IMR-90 (cell line): ENCODE measurements around the gene NHSL1. TPM values are rescaled to one million over a fixed set of nuclear protein-coding genes. Genes with fewer than 3 reads are reported as not detected.

Source experiments
- ATAC-seq: fragments of 200-7000 bp; cut with Tn5 transposase; 2 replicates; pipeline ENCODE4 v1.9.1; 2020; ENCODE audit warnings: low read depth, mild to moderate bottlenecking, moderate library complexity
- BruUV-seq: library from RNA; stranded (reverse); fragments of 400-500 nt; replicated peaks from 2 replicates; lab custom pipeline; 2021; lab: Mats Ljungman, UMichigan
- CTCF ChIA-PET: fragments of 300-600 bp; formaldehyde crosslinking; extraction: SDS; loops from one replicate; lab custom pipeline; 2021; ENCODE audit warnings: antibody characterized with exemption; lab: Yijun Ruan, JAX
- POLR2A ChIA-PET: fragments of 300-600 bp; sonication (Branson Sonifier 250); formaldehyde crosslinking; loops from one replicate; lab custom pipeline; 2022; ENCODE audit warnings: antibody characterized with exemption; ENCODE audit not compliant: unreplicated experiment; lab: Charles Lee
- DNase-seq: peaks from one replicate; pipeline ENCODE4 v3.0.0; 2013
- H2AFZ ChIP-seq: replicated peaks from 2 replicates; pipeline ENCODE3; 2013; ENCODE audit warnings: low read length, mild to moderate bottlenecking; ENCODE audit not compliant: poor library complexity
- H2AK5ac ChIP-seq: 2 replicates; pipeline ENCODE4 v1.6.1; 2013; ENCODE audit warnings: low read depth, low read length, inconsistent platforms
- H2AK9ac ChIP-seq: replicated peaks from 2 replicates; pipeline ENCODE3; 2013; ENCODE audit warnings: mild to moderate bottlenecking, low read depth, low read length, moderate library complexity; ENCODE audit not compliant: poor library complexity
- H2BK120ac ChIP-seq: 2 replicates; pipeline ENCODE4 v1.6.1; 2013; ENCODE audit warnings: low read depth, low read length, inconsistent platforms
- H2BK15ac ChIP-seq: 3 replicates; pipeline ENCODE4 v1.6.1; 2013; ENCODE audit warnings: low read depth, low read length, inconsistent platforms
- H2BK20ac ChIP-seq: 2 replicates; pipeline ENCODE4 v1.6.1; 2013; ENCODE audit warnings: low read depth, mild to moderate bottlenecking, inconsistent platforms, low read length, moderate library complexity
- H2BK5ac ChIP-seq: 2 replicates; pipeline ENCODE4 v1.6.1; 2013; ENCODE audit warnings: mild to moderate bottlenecking, low read depth, low read length, inconsistent platforms; ENCODE audit not compliant: poor library complexity, severe bottlenecking
- H3K14ac ChIP-seq: replicated peaks from 2 replicates; pipeline ENCODE4 v1.6.1; 2013; ENCODE audit warnings: low read depth, low read length, inconsistent platforms
- H3K18ac ChIP-seq: 2 replicates; pipeline ENCODE4 v1.6.1; 2013; ENCODE audit warnings: low read depth, low read length, control low read depth
- H3K23ac ChIP-seq: 2 replicates; pipeline ENCODE4 v1.6.1; 2013; ENCODE audit warnings: low read depth, low read length, inconsistent platforms
- H3K27ac ChIP-seq: 2 replicates; pipeline ENCODE4 v1.5.1; 2013; ENCODE audit warnings: mild to moderate bottlenecking, control low read depth, low read length; ENCODE audit not compliant: insufficient read depth
- H3K27me3 ChIP-seq: 2 replicates; pipeline ENCODE4 v1.6.1; 2013; ENCODE audit warnings: low read length; ENCODE audit not compliant: control insufficient read depth, insufficient read depth
- H3K36me3 ChIP-seq: 2 replicates; pipeline ENCODE4 v1.6.1; 2013; ENCODE audit warnings: low read length, mixed read lengths; ENCODE audit not compliant: control insufficient read depth, insufficient read depth
- H3K4ac ChIP-seq: 2 replicates; pipeline ENCODE4 v1.6.1; 2013; ENCODE audit warnings: low read depth, low read length, inconsistent platforms
- H3K4me1 ChIP-seq: 2 replicates; pipeline ENCODE4 v1.6.1; 2013; ENCODE audit warnings: low read length, mixed read lengths; ENCODE audit not compliant: control insufficient read depth, insufficient read depth
- H3K4me2 ChIP-seq: 2 replicates; pipeline ENCODE4 v1.6.1; 2013; ENCODE audit warnings: low read depth, mild to moderate bottlenecking, control low read depth, low read length, moderate library complexity
- H3K4me3 ChIP-seq: 2 replicates; pipeline ENCODE4 v1.5.1; 2013; ENCODE audit warnings: low read depth, mild to moderate bottlenecking, control low read depth, low read length, moderate library complexity; ENCODE audit not compliant: insufficient read depth
- H3K56ac ChIP-seq: 2 replicates; pipeline ENCODE4 v1.6.1; 2013; ENCODE audit warnings: low read length, inconsistent platforms; ENCODE audit not compliant: insufficient read depth; ENCODE audit errors: extremely low read depth
- H3K79me1 ChIP-seq, 2 experiments: 2 replicates each; pipeline ENCODE4 v1.6.1; 2013; ENCODE audit warnings: low read length in 2 of 2, inconsistent platforms in 1 of 2, low read depth in 1 of 2
- H3K9ac ChIP-seq: 2 replicates; pipeline ENCODE4 v1.6.1; 2013; ENCODE audit warnings: low read depth, low read length, control low read depth
- H3K9me1 ChIP-seq: 2 replicates; pipeline ENCODE4 v1.6.1; 2013; ENCODE audit warnings: low read length, inconsistent platforms; ENCODE audit not compliant: insufficient read depth
- H3K9me3 ChIP-seq: 2 replicates; pipeline ENCODE4 v1.6.1; 2013; ENCODE audit warnings: low read length; ENCODE audit not compliant: control insufficient read depth, insufficient read depth
- H4K20me1 ChIP-seq: 2 replicates; pipeline ENCODE4 v1.6.1; 2013; ENCODE audit warnings: low read length, inconsistent platforms; ENCODE audit not compliant: insufficient read depth
- H4K5ac ChIP-seq: 2 replicates; pipeline ENCODE4 v1.6.1; 2013; ENCODE audit warnings: mild to moderate bottlenecking, low read depth, low read length, control low read depth
- H4K8ac ChIP-seq, 2 experiments: 2 replicates each; pipeline ENCODE4 v1.6.1; 2013; ENCODE audit warnings: low read depth in 2 of 2, low read length in 2 of 2, control low read depth in 1 of 2, inconsistent platforms in 1 of 2
- H4K91ac ChIP-seq: 2 replicates; pipeline ENCODE4 v1.6.1; 2013; ENCODE audit warnings: low read depth, low read length, inconsistent platforms; ENCODE audit not compliant: insufficient read depth
- BHLHE40 ChIP-seq: fragments of 150-350 bp; IDR thresholded peaks from 2 replicates; pipeline ENCODE4 v1.6.1; 2016; ENCODE audit warnings: mild to moderate bottlenecking, low read depth, low read length
- CEBPB ChIP-seq: IDR thresholded peaks from 2 replicates; pipeline ENCODE4 v1.6.1; 2012; ENCODE audit warnings: low read depth, low read length, improper control_type of control experiment
- CHD1 ChIP-seq: IDR thresholded peaks from 2 replicates; pipeline ENCODE4 v1.6.1; 2012; ENCODE audit warnings: low read depth, low read length, improper control_type of control experiment
- CTCF ChIP-seq: conservative IDR thresholded peaks from 2 replicates; pipeline ENCODE4 v1.5.1; 2012; ENCODE audit warnings: mild to moderate bottlenecking, low read depth, low read length, improper control_type of control experiment
- ELK1 ChIP-seq: fragments of 150-350 bp; IDR thresholded peaks from 2 replicates; pipeline ENCODE4 v1.6.1; 2016; ENCODE audit warnings: low read depth, mild to moderate bottlenecking, low read length, moderate library complexity, borderline replicate concordance
- FOS ChIP-seq: fragments of 150-350 bp; IDR thresholded peaks from 2 replicates; pipeline ENCODE4 v1.6.1; 2016; ENCODE audit warnings: low read depth, low read length
- MAFK ChIP-seq: IDR thresholded peaks from 2 replicates; pipeline ENCODE4 v1.6.1; 2012; ENCODE audit warnings: low read depth, low read length, improper control_type of control experiment
- MAZ ChIP-seq: IDR thresholded peaks from 2 replicates; pipeline ENCODE4 v1.6.1; 2012; ENCODE audit warnings: low read depth, mild to moderate bottlenecking, low read length, improper control_type of control experiment, moderate library complexity, borderline replicate concordance
- MXI1 ChIP-seq: IDR thresholded peaks from 2 replicates; pipeline ENCODE4 v1.6.1; 2012; ENCODE audit warnings: low read depth, mild to moderate bottlenecking, low read length, moderate library complexity, borderline replicate concordance
- NFE2L2 ChIP-seq: fragments of 150-350 bp; IDR thresholded peaks from 2 replicates; pipeline ENCODE4 v1.6.1; 2016; ENCODE audit warnings: low read depth, mild to moderate bottlenecking, low read length
- POLR2A ChIP-seq: IDR thresholded peaks from 2 replicates; pipeline ENCODE4 v1.6.1; 2012; ENCODE audit warnings: mild to moderate bottlenecking, low read depth, low read length
- RAD21 ChIP-seq: IDR thresholded peaks from 2 replicates; pipeline ENCODE4 v1.6.1; 2012; ENCODE audit warnings: low read length, improper control_type of control experiment
- RCOR1 ChIP-seq: IDR thresholded peaks from 2 replicates; pipeline ENCODE4 v1.6.1; 2012; ENCODE audit warnings: mild to moderate bottlenecking, low read length, improper control_type of control experiment; ENCODE audit not compliant: insufficient replicate concordance
- RFX5 ChIP-seq: IDR thresholded peaks from 2 replicates; pipeline ENCODE4 v1.8.0; 2012; ENCODE audit warnings: low read depth, mild to moderate bottlenecking, low read length, moderate library complexity
- SMC3 ChIP-seq: fragments of 150-350 bp; IDR thresholded peaks from 2 replicates; pipeline ENCODE4 v1.6.1; 2016; ENCODE audit warnings: low read depth, mild to moderate bottlenecking, antibody characterized with exemption, low read length, moderate library complexity
- USF2 ChIP-seq: fragments of 150-350 bp; IDR thresholded peaks from 2 replicates; pipeline ENCODE4 v1.6.1; 2017; ENCODE audit warnings: mild to moderate bottlenecking, antibody characterized with exemption, low read length, low read depth
- WGBS, 2 experiments: methylation state at CpG; one replicate each; pipeline versions ENCODE4 v1.1.5 to v1.1.7; 2013; ENCODE audit warnings: missing lambda C conversion rate in 2 of 2; ENCODE audit not compliant: insufficient read length in 1 of 2; ENCODE audit errors: extremely low coverage in 2 of 2; 5-methylcytosine and 5-hydroxymethylcytosine counted together
- dilution Hi-C: fragments of 300-500 bp; cut with HindIII; formaldehyde crosslinking; loops from one replicate; pipeline ENCODE4 v1.14.3; 2018; ENCODE audit warnings: low sequenced_read_pairs; ENCODE audit not compliant: unreplicated experiment
- in situ Hi-C: fragments of 300-500 bp; cut with MboI; formaldehyde crosslinking; loops from 3 replicates; pipeline ENCODE4 v1.14.3; 2019; ENCODE audit warnings: low sequenced_read_pairs, inconsistent platforms, mixed read lengths
- intact Hi-C: fragments of 100-400 bp; cut with micrococcal nuclease; formaldehyde crosslinking; loops from 2 replicates; pipeline ENCODE4 v1.10.0; 2022
- polyA plus RNA-seq, 3 experiments: library from polyadenylated mRNA; depleted of rRNA; stranded (reverse); fragments of >200 nt; gene quantifications; 2 replicates each; pipeline ENCODE4 v1.2.3, GENCODE V29; 2012; ENCODE audit warnings: low replicate concordance in 1 of 3
- total RNA-seq: library from RNA; depleted of rRNA; stranded (reverse); fragments of >200 nt; gene quantifications from 2 replicates; pipeline ENCODE4 v1.2.3, GENCODE V29; 2012

NHSL1 gene
- total and polyA plus RNA-seq, 2 of the 4 experiments (the other 2 are of a cell fraction), result 5.6 to 7.2 TPM

GRCh38 chr6:138417493-138418117 lies 81.7 kb downstream of the NHSL1 start:
- H4K5ac ChIP-seq, result no peak overlapping the region
- no peaks in the 10 kb centered on the region for H3K79me1 ChIP-seq
- no peak overlapping the region for H3K4ac ChIP-seq
- no peak overlapping the region for H2AFZ ChIP-seq
- DNase-seq, result no peak
- no peak overlapping the region for H3K56ac ChIP-seq
- H3K4me1 ChIP-seq, result no peaks in the 10 kb centered on the region
- no peak overlapping the region for H2AK5ac ChIP-seq
- H3K9me1 ChIP-seq, result peaks cover 5% of the 10 kb centered on the region; the same call in 1 of the 2 replicates
- H2AK9ac ChIP-seq, result no peak overlapping the region
- H3K4me2 ChIP-seq, result no peak overlapping the region
- H3K14ac ChIP-seq, result no peak overlapping the region
- H3K27me3 ChIP-seq, result no peaks in the 10 kb centered on the region
- H4K91ac ChIP-seq, result no peak overlapping the region
- H3K27ac ChIP-seq, result no peak overlapping the region
- ATAC-seq, result no peak
- BruUV-seq, result no TSS peak
- no peak overlapping the region for H3K23ac ChIP-seq
- H3K4me3 ChIP-seq, result no peak overlapping the region
- TF ChIP-seq MXI1, result no peak
- no peak for TF ChIP-seq RAD21
- TF ChIP-seq FOS, result no peak
- no peak for TF ChIP-seq NFE2L2
- TF ChIP-seq RCOR1, result no peak
- TF ChIP-seq POLR2A, result no peak
- no peak for TF ChIP-seq CTCF
- no peak for TF ChIP-seq BHLHE40
- no peak for TF ChIP-seq SMC3
- no peak for TF ChIP-seq RFX5
- TF ChIP-seq MAZ, result no peak
- no peak for TF ChIP-seq MAFK
- no peak for TF ChIP-seq CEBPB
- TF ChIP-seq CHD1, result no peak
- no peak for TF ChIP-seq USF2
- no peak for TF ChIP-seq ELK1
- intact Hi-C loops, result no loop called here
- no peak overlapping the region for H3K9ac ChIP-seq
- H4K20me1 ChIP-seq, result no peaks in the 10 kb centered on the region; the same call in 1 of the 2 replicates
- H2BK15ac ChIP-seq, result no peak overlapping the region
- H4K8ac ChIP-seq, result no peak overlapping the region
- H3K9me3 ChIP-seq, result no peaks in the 10 kb centered on the region
- H3K36me3 ChIP-seq, result peaks cover 16% of the 10 kb centered on the region
- H2BK5ac ChIP-seq, result no peak overlapping the region
- no peak overlapping the region for H2BK20ac ChIP-seq
- POLR2A ChIA-PET, result no interaction called here
- no peak overlapping the region for H2BK120ac ChIP-seq
- dilution Hi-C loops, result no loop called here
- 63% methylated on average over 3 of the region's 3 CpGs; no CpG with 5 or more reads in 1 of the 2 experiments for WGBS, 2 experiments
- in situ Hi-C loops, result loop anchor here (25.0 kb wide), 1 partner anchor 580 kb away; no protein-coding TSS in a partner anchor
- H3K18ac ChIP-seq, result no peak overlapping the region
- CTCF ChIA-PET, result no interaction called here
